ENCODE measurements around the gene JAK1. TPM values are rescaled to one million over a fixed set of nuclear protein-coding genes. Genes with fewer than 3 reads are reported as not detected.

The JAK1 gene
- total and polyA plus RNA-seq, 2 experiments from 2014 or later = 24.9 to 41.3 TPM

- peak in 1 of 2 donors; percentile 64 for DNase-seq (ENCODE audit: low read depth in 1 of 2, low spot score in 1 of 2)
These were observed 73.5 kb downstream of the JAK1 start for GRCh38 chr1:64892576-64893573.

GRCh38 chr1:64891448-64891825, 74.9 kb downstream of the JAK1 start:
- peak overlapping the region; percentile 9 for H3K27ac ChIP-seq
- H3K4me3 ChIP-seq = no peak overlapping the region
- DNase-seq (ENCODE audit: low read depth in 1 of 2, low spot score in 1 of 2) = peak in 1 of 2 donors; percentile 33
- TF ChIP-seq CTCF (IDR thresholded peaks at IDR 0.05; ENCODE audit: low read depth, low read length) = no peak
- H3K9me3 ChIP-seq (ENCODE audit: low read depth) = no peaks in the 10 kb centered on the region
- H3K36me3 ChIP-seq = no peaks in the 10 kb centered on the region
- H3K4me1 ChIP-seq (ENCODE audit: low read depth) = peaks cover 38% of the 10 kb centered on the region
- H3K27me3 ChIP-seq = no peaks in the 10 kb centered on the region

More at GRCh38 chr1:64892576-64893573, 73.5 kb downstream of the JAK1 start:
- TF ChIP-seq CTCF (IDR thresholded peaks at IDR 0.05; ENCODE audit: low read depth, low read length) = no peak
- Histone ChIP-seq H3K27me3 (no peaks in the 10 kb centered on the region), H3K27ac (no peak overlapping the region), H3K9me3 (ENCODE audit: low read depth) (no peaks in the 10 kb centered on the region), H3K4me3 (no peak overlapping the region), H3K36me3 (no peaks in the 10 kb centered on the region), H3K4me1 (ENCODE audit: low read depth) (peaks cover 36% of the 10 kb centered on the region)

GRCh38 chr1:64890699-64891447, 75.5 kb downstream of the JAK1 start:
- Histone ChIP-seq H3K4me3 (no peak overlapping the region), H3K4me1 (ENCODE audit: low read depth) (peaks cover 38% of the 10 kb centered on the region), H3K27me3 (no peaks in the 10 kb centered on the region), H3K9me3 (ENCODE audit: low read depth) (no peaks in the 10 kb centered on the region), H3K27ac (peak overlapping the region; percentile 9), H3K36me3 (no peaks in the 10 kb centered on the region)
- TF ChIP-seq CTCF (IDR thresholded peaks at IDR 0.05; ENCODE audit: low read depth, low read length) = no peak
- DNase-seq (ENCODE audit: low read depth in 1 of 2, low spot score in 1 of 2) = no peak

- TF ChIP-seq CTCF (IDR thresholded peaks at IDR 0.05; ENCODE audit: low read depth, low read length) = no peak
- H3K4me3 ChIP-seq = no peak overlapping the region
- H3K4me1 ChIP-seq (ENCODE audit: low read depth) = peaks cover 41% of the 10 kb centered on the region
- no peaks in the 10 kb centered on the region for H3K9me3 ChIP-seq (ENCODE audit: low read depth)
- no peak overlapping the region for H3K27ac ChIP-seq
- H3K36me3 ChIP-seq = no peaks in the 10 kb centered on the region
- H3K27me3 ChIP-seq = no peaks in the 10 kb centered on the region
- peak in 1 of 2 donors; percentile 61 for DNase-seq (ENCODE audit: low read depth in 1 of 2, low spot score in 1 of 2)
These were observed 78.6 kb downstream of the JAK1 start for GRCh38 chr1:64887689-64888217.

- TF ChIP-seq CTCF (IDR thresholded peaks at IDR 0.05; ENCODE audit: low read depth, low read length) = no peak
- Histone ChIP-seq H3K4me3 (no peak overlapping the region), H3K27me3 (no peaks in the 10 kb centered on the region), H3K9me3 (ENCODE audit: low read depth) (no peaks in the 10 kb centered on the region), H3K4me1 (ENCODE audit: low read depth) (peaks cover 49% of the 10 kb centered on the region), H3K27ac (no peak overlapping the region), H3K36me3 (no peaks in the 10 kb centered on the region)
- no peak for DNase-seq (ENCODE audit: low read depth in 1 of 2, low spot score in 1 of 2)
These were observed 79.5 kb downstream of the JAK1 start for GRCh38 chr1:64886877-64887276.
